HG02840 (cell line): ENCODE data around the gene ROBO2.

Experiments
- ATAC-seq: cut with Tn5 transposase; IDR thresholded peaks from one replicate; pipeline ENCODE4 v1.9.1; 2021; ENCODE audit warnings: mild to moderate bottlenecking, moderate library complexity, moderate number of reproducible peaks; ENCODE audit not compliant: unreplicated experiment, low FRiP score

The ROBO2 gene

GRCh38 chr3:77188210-77188609 is 148.3 kb downstream of the ROBO2 start:
- no peak for ATAC-seq

- ATAC-seq, result no peak
These were observed 149.4 kb downstream of the ROBO2 start for GRCh38 chr3:77189258-77189657.

DNA sequence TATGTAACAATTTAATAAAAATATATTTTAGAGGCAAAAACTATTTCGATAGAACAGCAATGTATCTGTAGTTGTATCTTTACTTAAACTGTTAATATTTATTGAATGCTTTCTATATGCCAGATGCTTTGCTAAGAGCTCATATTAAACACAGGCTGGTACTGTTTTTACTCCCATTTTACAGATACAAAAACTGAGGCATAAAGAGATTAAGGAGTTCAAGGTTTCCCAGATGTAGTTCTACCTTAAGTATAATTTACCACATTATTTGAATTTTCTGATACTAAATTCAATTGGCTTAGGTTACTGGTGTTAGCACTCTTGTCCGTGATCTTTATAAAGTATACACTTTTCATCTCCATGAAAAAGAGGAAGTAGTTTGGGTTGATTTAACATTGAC is 149.8 kb downstream of the ROBO2 start:
- no peak for ATAC-seq

DNA sequence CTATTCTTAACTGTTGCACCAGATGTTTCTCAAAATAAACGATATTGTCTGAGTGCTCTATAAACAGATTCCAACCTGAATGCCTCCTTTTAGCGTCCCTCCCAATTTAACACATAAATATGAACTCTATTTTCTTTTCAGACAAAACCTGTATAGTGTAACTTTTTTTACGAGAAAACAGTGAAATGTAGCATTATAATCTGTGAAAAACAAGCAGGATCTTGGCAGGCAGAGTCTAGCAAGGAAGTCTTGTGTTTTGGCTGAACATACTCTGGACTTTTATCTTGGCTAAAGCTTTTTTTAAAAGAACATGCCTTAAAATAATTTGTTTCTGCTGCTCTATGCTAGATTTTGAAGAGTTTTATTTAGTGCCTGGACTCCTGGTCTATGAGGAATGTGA is 150.5 kb downstream of the ROBO2 start:
- no peak for ATAC-seq

DNA sequence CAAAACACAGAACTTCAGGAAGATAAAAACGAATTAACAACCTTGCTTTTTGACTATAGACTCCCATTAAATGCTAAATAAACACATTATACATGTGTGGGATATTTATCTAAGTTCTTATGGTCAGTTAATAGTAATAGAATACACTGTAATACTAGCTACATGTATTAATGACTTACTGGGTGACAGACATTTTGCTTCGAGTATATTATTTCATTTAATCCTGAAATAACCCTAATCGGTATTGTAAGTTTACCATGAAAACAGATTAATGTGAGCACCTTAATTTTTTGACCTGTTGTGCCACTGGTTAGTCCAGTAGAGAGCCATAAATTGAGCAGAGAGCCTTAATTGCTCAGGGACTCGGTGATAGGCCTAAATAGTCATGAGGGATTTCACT is 151.1 kb downstream of the ROBO2 start:
- no peak for ATAC-seq

GRCh38 chr3:77191640-77192039 is 151.7 kb downstream of the ROBO2 start:
- no peak for ATAC-seq

DNA sequence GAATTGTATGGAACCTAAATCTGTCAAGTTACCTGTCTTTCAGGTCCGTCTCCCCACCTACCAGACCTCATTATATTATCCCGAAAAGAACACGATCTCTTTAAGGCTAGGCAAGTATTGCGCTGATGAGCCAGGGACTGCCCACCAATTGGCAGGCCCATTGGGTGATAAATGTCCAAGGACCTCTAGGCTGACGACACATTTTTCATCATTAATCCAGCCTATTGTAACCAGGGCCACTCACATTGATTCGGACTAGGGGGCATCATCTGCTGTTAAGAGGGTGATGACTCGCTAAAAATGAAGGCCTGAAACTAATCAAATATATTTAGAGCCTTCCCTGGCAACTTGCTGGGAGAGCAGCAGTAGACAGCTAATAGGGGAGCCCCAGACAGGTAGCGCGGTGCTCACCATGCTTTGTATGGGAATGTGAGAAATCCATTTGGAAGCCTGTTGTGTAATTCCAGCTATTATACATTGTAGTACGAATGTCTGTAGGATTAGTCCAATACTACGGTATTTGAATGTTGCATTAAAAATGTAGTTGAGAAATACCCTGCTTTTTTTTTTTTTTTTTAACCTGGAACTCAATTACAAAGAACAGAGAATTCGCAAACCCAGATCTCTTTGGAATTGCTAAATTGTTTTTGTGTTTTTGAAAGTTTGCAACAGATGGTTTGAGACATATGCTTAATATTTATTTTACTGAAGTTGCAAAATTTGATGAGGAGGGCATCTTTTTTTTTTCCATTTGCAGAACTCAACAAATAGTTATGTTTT is 156.1 kb downstream of the ROBO2 start:
- ATAC-seq, result no peak

- ATAC-seq, result no peak
These were observed 157.5 kb downstream of the ROBO2 start for GRCh38 chr3:77197408-77197807.

DNA sequence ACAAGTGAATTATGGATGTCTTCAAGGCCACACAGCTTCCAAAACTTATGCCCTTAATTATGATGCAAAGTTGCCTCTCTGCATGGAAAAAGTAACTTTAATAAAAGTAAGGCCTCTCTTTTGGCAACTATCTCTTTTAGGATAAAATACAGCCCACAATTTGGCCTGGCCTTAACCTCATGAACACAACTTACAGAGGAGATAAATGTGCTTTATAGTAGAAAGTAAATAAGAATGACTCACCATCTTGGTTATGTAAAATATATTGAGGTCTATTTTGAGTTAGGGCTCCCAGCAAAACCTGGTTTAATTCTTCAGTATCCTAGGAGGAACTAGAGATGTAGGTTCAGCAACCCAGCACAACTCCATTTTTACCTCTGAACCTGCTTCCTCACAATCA is 164.0 kb downstream of the ROBO2 start:
- no peak for ATAC-seq

- ATAC-seq, result no peak
These were observed 164.9 kb downstream of the ROBO2 start for GRCh38 chr3:77204788-77205187.

GRCh38 chr3:77207753-77208152 is 167.9 kb downstream of the ROBO2 start:
- ATAC-seq, result no peak

- ATAC-seq, result no peak
These were observed 182.8 kb downstream of the ROBO2 start for GRCh38 chr3:77222701-77223100.

- ATAC-seq, result no peak
These were observed 187.7 kb downstream of the ROBO2 start for GRCh38 chr3:77227567-77227966.

- no peak for ATAC-seq
These were observed 192.7 kb downstream of the ROBO2 start for GRCh38 chr3:77232557-77232956.

GRCh38 chr3:77234004-77234403 is 194.1 kb downstream of the ROBO2 start:
- ATAC-seq, result no peak

DNA sequence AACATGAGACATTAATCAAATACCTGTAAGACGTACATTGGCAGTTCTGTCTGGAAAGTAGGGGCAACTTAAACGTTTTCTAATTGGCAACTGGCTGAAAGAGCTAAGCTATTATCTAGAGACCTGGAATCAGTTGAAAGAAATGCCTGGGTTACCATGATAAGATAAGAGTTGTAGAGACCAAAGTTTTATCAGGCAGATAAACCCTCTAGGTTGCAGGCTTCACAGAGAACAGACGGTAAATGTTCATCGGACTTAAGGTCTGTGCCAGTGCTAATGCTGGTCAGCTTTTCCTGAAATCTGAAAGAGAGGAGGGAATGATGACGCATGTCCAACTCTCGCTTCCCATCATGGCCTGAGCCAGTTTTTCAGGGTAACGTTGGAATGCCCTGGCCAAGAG is 196.2 kb downstream of the ROBO2 start:
- no peak for ATAC-seq

- ATAC-seq, result no peak
These were observed 200.3 kb downstream of the ROBO2 start for GRCh38 chr3:77240072-77240650.

- ATAC-seq, result no peak
These were observed 202.5 kb downstream of the ROBO2 start for GRCh38 chr3:77242371-77242770.

DNA sequence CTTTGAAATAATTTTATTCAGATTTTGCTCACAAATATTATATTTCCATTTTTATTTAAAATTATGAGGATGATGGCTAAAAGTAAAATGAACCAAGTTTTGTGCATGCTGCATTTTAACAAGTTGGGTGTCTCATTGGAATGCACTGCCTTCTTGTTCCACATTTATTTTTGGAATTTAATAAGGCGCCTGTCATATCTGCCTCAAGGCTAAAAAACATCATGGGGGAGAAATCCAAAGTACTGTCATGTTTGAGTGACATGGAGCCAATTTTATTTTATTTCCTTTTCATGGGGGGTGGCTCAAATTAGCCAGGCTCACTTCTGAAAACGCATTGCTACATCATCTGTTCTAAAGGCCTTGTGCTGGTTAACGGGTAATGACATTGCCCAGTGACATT is 205.1 kb downstream of the ROBO2 start:
- ATAC-seq, result no peak

- ATAC-seq, result no peak
These were observed 207.2 kb downstream of the ROBO2 start for GRCh38 chr3:77247061-77247460.

DNA sequence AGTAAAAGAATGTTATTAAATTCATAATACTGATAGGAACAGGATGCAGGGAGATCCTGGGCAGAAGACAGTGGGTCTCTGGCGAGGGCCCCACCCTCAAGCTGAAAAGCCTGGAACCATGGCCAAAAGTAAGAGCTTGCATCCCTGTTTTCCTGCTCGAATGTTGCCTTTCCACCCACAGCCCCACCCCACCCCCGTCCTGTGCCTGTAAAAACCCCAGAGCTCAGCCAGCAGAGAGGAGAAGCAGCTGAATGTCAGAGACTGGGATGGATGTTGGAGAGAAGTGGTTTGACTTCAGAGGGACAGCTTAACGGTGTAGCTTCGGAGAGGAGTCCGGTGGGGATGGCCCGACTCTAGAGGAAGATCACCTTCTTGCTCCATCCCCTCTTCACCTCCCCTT is 207.9 kb downstream of the ROBO2 start:
- no peak for ATAC-seq

DNA sequence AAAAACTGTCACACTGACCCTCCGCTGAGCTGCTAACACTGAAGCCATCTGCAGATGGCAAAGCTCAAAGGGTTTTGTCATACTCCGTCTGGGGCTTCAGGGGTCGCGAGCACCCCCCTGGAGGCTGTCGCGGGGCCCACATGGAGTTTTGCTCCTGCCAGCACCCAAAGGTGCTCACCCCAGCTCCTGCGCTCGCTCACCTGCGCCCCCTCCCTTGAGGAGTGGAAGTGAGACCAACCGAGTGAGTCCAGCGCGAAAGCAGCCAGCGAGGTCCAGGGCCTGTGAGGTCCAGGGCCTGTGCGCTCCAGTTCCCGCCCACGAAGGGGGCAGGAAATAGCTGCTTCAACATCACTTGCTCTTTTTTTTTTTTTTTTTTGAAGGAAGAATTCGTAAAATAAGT is 208.5 kb downstream of the ROBO2 start:
- ATAC-seq, result no peak
